NCI-H2029 treated with DMSO at 0.1 percent for 48 hours (cell line): ENCODE results near the gene MBLAC1.

ENCODE experiments used
- DNase-seq: peaks from one replicate; lab custom pipeline; 2025; lab: John Stamatoyannopoulos, UW

The MBLAC1 gene

DNA sequence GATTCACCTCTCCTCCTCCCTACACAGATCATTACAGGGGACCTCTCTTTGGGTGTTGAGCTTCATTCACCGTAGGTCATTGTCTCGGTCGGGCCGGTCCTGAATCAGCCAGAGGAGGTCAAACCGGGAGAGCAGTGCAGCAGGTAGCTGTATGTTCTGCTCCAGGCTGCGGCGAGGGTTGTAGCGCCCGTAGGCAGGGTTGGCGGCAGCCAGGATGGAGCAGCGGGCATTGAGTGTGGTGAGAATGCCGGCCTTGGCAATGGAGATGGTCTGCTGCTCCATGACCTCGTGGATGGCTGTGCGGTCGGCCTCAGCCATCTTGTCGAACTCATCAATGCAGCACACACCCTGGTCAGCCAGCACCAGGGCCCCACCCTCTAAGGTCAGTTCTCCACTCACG lies 31.1 kb upstream of the MBLAC1 start:
- DNase-seq: no peak

DNA sequence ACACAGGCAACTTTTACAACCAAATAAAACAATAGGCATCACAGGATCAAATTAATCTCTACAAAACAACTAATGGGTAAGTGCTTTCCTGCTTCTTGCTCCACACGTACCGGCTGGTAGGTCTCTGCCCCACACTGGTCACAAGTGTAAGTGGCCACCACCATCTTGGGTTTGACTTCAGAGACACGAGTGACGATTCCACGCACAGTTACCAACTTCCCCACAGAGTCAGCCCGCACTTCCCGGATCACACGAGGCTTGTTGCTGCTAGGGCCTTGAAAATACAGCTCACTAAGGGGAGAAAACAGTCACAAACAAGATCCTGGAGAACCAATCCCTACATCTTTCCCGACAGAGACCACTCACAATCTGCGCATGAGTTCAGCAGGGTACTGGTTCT lies 27.9 kb upstream of the MBLAC1 start:
- DNase-seq: no peak

DNA sequence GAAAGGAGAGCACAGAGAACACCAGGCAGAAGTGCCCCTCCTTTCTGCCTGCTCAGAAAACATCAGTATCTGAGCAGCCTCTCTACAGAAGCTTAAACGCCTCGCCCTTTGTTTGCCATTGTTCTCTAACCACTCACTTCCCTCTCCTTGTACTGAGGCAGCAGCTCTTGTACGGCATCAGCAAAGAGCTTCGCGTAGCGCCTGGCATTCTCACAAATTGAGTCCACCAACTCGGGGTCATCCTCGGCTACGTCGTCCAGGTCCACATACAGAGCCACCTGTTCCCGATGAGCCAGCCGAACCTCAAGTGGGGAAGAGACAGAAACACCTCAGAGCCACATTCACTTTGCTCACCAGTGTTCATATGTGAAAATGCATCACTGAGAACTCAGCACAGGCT lies 27.3 kb upstream of the MBLAC1 start:
- DNase-seq: no peak

DNA sequence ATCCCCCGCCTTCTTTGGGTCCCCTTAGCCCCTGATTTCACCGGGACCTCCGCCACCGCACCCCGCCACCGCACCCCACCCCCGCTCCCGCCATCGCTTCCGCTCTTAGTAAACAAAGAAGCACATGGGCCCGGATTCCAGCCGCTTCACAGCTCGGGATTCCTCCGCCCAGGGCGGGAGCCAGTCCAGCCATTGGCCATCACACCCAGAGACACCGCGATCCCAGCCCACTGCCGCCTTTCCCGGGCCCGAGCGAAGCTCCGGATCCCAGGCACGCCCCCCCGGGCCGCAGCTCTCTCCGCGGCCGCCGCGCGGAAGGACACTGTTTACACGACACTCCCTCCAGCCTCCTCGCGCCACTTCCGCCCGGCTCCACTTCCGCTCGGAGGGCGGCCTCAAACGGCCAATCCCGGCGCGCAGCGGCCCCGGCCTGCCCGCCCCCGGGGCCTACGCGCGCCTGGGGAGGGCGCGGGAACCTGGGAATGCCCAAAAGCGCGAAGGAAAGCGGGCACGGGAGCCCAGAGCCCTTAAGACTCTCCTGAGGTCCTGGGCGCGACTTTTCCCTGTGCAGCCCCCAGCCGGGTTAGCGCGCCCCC lies 26.2 kb upstream of the MBLAC1 start:
- DNase-seq: peak; percentile 92

DNA sequence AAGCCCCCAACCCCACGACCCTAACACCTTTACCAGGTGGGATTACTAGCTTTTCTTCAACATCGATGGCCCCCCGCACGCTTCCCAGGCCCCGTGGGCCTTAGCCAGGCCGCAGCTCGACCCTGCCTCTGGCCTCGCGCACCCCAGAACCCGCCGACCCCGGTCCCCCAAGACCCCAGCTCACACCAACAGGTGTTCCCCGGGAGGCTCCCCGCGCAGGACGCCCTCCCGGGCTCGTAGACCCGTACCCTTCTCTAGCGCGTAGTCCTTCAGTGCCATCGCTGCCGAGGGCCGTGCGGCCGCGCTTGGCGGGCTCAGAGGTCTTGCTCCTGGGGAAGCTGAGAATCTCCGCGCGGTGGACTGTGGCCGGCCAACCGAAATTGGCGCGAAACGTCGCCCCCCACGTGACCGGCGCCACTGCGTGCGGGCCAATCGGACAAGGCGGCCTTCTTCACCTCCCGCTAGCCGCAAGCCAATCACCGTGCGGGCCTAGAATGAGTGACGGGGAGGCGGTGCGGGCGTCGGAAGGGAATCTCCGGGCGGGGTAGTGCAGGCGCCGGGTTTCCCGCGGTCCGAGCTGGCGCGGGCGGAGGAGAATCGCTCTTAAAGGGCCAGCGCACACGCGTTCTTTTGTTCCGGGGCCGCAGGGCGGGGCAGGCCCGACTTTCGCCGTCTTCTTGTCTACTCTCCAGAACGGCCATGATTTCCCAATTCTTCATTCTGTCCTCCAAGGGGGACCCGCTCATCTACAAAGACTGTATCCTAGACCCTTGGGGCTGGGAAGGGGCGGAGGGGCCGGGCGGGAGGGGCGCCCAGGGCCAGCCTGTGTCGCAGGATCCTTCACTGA lies 25.5 kb upstream of the MBLAC1 start, which contains the start of the genes AP4M1 and MCM7:
AP4M1 (plus strand) TSS at position 628 of the 847 bp plus-strand sequence; CDS start at position 700, 72 bp downstream.
MCM7 (minus strand) TSS at position 382 of the 847 bp plus-strand sequence; CDS start at position 279, 103 bp downstream.
- DNase-seq: peak; percentile 94

DNA sequence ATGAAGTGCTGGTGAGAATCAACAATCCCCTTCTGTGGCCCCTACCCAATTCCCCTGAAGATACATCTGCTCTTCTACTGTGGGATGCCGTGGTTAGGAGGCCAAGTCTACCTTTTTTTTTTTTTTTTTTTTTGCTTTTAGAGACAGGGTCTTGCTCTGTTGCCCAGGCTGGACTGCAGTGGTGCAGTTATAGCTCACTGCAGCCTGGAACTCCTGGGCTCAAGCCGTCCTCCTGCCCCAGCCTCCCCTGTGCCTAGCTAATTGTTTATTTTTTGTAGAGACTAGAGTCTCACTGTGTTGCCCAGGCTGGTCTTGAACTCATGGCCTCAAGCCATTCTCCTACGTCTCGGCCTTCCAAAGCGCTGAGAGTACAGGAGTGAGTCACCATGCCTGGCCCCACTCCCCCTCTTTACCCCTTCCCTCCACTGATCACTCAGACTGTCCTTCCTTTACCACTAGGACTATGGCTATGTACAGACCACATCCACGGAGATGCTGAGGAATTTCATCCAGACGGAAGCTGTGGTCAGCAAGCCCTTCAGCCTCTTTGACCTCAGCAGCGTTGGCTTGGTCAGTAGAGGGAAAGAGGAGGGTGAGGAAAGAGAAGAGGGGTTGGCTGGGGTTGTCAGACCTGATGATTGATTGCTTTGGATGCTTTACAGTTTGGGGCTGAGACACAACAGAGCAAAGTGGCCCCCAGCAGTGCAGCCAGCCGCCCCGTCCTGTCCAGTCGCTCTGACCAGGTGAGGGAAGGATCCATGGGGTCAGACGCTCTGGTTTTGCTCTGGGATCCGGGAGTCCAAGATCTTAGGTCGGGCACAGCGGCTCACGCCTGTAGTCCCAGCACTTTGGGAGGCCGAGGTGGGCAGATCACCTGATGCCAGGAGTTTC lies 23.6 kb upstream of the MBLAC1 start:
- DNase-seq: no peak

DNA sequence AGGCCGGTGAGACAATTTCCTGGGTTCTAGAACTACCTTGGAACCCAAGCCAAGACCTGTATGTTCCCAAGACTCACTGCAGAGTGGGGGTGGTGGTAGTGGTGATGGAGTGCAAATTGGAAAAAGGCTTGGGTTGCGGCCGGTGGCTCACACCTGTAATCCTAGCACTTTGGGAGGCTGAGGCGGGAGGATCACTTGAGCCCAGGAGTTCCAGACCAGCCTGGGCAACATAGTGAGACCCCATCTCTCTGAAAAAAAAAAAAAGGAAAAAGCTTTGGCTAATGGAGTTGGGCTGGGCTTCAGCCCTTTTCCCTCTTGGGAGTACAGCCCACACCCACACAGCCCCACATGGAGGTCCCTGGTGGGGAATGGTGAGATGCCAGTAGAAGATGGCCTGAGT lies 21.2 kb upstream of the MBLAC1 start:
- DNase-seq: no peak

DNA sequence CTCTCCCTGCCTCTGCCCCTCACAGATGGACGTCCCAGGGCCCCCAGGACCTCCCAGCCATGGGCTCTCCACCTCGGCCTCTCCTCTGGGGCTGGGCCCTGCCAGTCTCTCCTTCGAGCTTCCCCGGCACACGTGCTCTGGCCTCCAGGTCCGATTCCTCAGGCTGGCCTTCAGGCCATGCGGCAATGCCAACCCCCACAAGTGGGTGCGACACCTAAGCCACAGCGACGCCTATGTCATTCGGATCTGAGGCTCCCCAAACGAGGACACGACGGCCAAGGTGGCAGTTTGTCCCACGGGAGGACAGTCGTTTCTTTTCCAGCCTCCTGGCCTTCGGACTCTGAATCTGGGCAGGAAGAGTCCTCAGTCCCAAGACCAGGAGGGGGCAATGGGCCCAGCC lies 20.1 kb upstream of the MBLAC1 start:
- no peak for DNase-seq

DNA sequence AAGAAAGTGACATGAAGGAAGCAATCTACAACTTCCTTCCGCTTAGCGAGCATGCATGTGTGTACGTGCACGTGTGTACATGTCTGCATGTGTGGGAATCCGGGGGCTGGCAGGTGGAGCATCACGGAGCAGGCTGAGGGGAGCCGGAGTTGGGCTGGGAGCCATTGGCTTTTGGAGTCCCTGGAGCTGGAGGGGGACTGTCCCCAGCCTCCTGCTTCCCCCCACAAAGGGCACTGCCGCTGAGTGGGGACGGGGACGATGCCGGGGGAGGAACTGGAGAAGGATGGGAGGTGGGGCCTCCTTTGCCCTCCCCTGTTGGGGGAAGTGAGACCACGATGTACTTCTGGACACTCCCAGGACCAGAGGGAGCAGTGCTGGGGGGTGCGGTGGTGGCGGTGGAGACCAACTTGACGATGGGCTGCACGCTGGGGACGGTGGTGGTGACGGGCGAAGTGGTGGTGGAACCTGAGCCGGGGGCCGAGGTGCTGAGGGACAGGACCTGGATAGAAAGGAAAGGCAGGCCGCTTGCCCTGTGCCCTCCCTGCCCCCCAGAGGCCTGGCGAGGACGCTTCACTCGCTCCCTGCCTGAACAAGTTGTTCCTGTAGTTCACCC lies 19.5 kb upstream of the MBLAC1 start:
- no peak for DNase-seq

DNA sequence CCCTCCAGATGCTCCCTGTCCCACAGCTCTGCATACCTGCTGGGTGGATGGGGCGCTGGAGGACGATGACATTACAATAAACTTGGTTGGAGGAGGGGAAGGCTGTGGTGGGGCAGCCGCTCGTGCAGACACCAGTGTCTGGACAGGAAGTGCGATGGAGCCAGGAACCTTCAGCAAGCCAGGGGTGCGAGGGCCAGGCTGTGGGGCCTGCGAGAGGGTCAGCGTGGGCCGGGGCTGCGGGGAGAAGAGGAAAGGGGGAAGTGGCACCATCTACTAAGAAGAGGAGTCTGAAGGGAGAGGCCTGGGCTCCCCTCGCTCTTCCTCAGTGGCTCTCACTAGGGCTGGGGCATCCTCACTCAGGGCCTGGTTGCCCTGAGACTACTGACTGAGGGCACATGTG lies 18.9 kb upstream of the MBLAC1 start:
- DNase-seq: no peak

DNA sequence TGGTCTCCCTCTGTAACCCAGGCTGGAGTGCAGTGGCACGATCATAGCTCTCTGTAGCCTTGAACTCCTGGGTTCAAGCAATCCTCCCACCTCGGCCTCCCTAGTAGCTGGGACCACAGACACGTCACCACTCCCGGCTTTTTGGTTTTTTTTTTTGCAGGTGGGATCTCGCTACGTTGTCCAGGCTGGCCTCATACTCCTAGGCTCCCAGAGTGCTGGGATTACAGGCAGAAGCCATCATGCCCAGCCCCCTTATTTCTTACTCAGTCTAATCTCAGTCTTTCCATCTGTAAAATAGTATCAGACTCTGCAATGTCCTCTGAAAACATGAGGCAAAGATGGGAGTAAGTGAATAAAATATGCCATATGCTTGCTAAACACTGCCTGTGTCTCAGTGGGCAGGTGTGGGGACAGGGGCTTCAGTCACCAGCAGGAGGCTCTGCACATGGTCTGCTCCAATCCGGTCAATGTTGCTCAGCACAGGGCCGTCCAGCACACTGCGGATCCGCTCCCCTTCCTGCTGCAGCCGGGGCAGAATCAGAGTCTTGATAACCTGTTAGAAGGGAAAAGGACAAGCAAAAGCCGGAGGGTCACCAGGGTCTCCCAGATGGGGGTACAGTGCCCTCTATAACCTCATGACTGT lies 17.1 kb upstream of the MBLAC1 start:
- no peak for DNase-seq

DNA sequence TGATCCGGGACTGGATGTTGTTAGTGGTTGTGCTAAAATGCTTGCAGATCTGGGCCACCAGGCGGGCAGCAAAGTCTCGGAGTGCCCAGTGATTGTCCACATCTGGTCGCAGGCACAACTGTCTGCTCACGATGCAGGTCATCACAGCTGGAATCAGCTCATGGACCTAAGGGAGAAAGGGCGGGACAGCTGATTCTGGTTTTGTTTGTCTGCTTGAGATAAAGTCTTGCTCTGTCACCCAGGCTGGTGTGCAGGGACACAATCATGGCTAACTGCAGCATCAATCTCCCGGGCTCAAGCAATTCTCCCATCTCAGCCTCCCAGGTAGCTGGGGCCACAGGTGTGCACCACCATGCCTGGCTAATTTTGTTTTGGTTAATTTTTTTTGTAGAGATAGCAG lies 15.6 kb upstream of the MBLAC1 start:
- DNase-seq: no peak

DNA sequence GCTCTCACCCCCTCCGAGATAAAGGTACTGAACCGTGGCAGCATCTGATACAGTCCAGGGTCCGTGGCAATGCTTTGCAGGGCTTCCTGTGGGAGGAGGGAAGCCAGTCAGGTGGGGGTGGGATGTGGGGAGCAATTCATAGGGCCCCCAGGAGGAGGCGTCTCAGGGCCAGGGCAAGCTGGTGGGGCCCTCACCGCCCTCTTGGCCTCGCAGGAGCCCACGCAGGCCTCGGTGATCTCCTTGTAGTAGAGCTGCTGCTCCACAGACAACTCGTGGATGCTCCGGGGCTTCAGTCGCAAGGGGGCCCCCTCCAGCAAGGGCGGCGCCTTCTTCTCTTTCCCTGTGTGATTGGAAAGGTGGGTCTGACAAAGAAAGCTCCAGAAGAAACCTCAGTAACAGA lies 14.9 kb upstream of the MBLAC1 start:
- no peak for DNase-seq

DNA sequence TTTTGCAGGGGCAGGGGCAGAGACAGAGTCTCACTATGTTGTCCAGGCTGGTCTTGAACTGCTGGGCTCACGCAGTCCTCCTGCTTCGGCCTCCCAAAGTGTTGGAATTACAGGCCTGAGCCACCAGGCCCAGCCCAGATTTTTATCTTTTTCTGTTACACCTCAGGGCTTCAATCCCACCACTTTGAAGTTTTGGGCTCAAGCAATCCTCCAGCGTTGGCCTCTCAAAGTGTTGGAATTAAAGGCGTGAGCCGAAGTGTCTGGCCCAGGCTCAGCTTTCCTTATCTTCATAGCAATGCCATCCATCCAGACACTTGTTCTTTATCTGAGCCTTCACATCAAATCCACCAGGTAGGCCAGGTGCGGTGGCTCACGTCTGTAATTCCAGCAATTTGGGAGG lies 11.7 kb upstream of the MBLAC1 start:
- DNase-seq: no peak

DNA sequence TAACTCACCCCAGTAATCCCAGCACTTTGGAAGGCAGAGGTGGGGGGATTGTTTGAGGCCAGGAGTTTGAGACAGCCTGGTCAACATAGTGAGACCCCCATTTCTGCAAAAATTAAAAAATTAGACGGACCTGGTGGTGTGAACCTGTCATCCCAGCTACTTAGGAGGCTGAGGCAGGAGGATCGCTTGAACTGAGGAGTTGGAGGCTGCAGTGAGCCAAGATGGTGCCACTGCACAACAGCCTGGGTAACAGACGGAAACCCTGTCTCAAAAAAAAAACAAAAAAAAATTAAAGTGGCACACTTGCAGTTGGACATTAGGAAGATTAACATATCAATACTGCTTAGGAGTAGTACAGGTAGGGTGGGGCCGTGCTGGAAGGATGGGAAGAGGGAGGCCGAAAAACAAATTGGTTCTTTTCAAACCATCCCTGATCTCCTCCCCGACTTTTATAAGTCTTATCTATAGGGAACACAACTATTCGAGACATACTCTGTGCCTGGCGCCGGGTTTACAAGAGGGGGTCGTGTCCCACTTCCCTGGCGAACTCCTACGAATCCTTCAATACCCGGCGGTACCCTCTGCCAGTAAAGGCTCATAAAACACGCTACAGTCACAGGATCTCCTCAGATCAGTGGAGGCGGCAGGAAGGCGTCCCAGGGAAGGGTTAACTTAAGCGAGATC lies 8.2 kb upstream of the MBLAC1 start:
- DNase-seq: no peak

DNA sequence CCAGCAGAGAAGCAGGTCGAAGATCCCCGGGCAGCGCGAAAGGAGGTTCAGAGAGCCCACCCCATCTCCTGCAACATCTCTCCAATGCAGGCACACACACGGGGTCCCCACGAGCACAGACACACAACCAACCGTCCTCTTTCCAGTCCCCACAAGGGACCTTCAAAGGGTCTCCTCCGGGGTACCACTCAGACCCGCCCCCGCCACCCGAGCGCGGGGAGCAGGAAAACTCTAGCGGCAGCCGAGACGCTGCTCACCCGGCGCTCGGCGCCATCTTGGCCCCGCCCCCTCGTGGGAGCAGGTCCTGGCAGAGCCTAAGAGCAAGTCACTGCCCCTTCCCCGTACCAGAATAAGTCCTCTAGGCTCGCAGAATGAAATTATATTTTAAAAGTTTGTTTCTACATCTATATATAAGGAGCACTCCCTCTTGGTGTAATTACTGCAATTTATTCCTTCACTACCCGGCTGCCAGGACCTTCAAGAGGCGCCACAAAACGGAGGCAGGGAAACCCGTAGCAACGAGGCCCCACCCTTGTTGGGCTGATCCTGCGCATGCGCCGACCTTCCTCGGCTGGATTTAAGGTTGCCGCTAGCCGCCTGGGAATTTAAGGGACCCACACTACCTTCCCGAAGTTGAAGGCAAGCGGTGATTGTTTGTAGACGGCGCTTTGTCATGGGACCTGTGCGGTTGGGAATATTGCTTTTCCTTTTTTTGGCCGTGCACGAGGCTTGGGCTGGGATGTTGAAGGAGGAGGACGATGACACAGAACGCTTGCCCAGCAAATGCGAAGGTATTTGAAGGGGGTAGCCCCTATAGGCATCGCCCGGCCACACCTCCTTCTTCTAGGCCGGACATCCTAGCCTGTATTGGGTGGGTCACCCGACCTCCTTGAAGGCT lies 7.4 kb upstream of the MBLAC1 start, which contains the start of the genes CNPY4 and TAF6:
CNPY4 (plus strand) TSS at position 563 of the 898 bp plus-strand sequence; CDS start at position 674, 111 bp downstream.
TAF6 (minus strand) TSS at position 287 of the 898 bp plus-strand sequence. CDS start 5,149 bp downstream, outside the sequence.
- peak; percentile 93 for DNase-seq

DNA sequence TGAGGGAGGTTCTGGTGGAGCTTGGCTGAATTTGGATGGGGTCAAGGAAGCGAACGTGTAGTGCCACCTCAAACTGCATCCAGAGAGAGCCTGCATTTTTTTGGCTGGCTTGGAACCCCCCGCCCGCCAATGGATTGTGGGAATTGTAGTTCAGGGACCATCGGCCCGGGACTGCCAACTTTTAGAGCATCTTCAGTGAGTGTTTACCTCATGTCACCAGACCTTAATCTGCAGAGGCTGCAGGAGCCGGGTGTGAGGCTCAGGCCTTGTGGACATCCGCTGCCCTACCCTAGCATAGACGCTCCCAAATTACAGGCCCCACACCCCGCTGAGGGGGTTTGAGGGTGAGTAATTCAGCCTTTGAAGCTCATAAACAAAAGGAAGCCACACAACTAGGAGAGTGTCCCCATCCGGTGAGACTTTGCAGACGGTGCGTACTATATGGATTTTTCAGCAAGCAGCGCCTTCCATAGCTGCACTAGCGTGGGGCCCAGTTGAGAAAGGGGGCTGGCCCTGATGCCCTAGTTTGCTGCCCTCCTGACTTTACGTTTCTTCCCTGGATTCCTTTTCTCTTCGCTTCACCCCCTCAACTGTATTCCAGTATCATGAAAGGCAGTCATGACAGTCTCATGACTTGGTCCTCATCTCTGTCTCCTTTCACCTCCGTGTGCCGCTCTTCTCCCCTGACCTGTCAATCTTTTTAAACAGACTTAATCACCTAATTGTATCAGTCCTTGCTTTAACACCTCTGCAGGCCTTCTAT lies 6.6 kb upstream of the MBLAC1 start:
- no peak for DNase-seq

DNA sequence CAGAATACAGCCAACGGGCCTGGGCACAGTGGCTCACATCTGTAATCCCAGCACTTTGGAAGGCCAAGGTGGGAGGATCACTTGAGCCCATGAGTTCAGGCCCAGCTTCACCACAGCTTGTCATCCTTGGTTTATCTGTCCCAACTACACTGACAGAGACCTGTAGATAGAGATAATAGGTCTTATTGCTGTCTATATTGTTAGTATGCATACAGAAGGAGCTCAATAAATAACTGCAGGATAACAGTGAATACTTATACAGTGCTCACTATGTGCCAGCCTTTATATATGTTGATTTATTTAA lies 6.1 kb upstream of the MBLAC1 start:
- DNase-seq: no peak

DNA sequence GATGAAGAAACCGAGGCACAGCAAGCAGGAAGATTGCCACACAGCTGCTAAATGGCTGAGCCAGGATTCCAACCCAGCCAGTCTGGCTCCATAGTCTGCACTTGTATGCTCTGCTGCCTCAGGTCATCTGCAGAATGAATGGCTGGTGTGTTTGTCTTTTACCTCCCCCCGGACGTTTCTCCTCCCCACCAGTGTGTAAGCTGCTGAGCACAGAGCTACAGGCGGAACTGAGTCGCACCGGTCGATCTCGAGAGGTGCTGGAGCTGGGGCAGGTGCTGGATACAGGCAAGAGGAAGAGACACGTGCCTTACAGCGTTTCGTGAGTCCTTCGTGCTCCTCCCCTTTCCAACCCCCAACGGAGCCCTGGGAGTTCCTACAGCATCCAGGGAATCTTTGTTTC lies 4.7 kb upstream of the MBLAC1 start:
- DNase-seq: peak; percentile 92
